ENCODE results near the gene SPATA31A6.
"Not testable (repeated sequence)": the region's sequence is repeated elsewhere in the genome, so short reads cannot be mapped to it uniquely, and the experiment has no call there.

SPATA31A6 gene

GRCh38 chr9:42183359-42183758, at the start of gene SPATA31A6:
SPATA31A6 (plus strand) TSS chr9:42183659; CDS start chr9:42183688, 29 bp downstream.
- not testable (repeated sequence) for DNase-seq (ENCODE audit: low spot score)

- not testable (repeated sequence) for DNase-seq (ENCODE audit: low spot score)
Observed at GRCh38 chr9:42160299-42160698, 23.2 kb upstream of the SPATA31A6 start.

GRCh38 chr9:42219861-42220260, 36.4 kb downstream of the SPATA31A6 start:
- not testable (repeated sequence) for DNase-seq (ENCODE audit: low spot score)

- DNase-seq (ENCODE audit: low spot score): not testable (repeated sequence)
Observed at GRCh38 chr9:42223230-42223629, 39.8 kb downstream of the SPATA31A6 start.

- peak; percentile 19 for DNase-seq (ENCODE audit: low spot score)
Observed at GRCh38 chr9:42233031-42233430, 49.6 kb downstream of the SPATA31A6 start.

- not testable (repeated sequence) for DNase-seq (ENCODE audit: low spot score)
Observed at GRCh38 chr9:42234610-42235009, 51.2 kb downstream of the SPATA31A6 start.

DNA sequence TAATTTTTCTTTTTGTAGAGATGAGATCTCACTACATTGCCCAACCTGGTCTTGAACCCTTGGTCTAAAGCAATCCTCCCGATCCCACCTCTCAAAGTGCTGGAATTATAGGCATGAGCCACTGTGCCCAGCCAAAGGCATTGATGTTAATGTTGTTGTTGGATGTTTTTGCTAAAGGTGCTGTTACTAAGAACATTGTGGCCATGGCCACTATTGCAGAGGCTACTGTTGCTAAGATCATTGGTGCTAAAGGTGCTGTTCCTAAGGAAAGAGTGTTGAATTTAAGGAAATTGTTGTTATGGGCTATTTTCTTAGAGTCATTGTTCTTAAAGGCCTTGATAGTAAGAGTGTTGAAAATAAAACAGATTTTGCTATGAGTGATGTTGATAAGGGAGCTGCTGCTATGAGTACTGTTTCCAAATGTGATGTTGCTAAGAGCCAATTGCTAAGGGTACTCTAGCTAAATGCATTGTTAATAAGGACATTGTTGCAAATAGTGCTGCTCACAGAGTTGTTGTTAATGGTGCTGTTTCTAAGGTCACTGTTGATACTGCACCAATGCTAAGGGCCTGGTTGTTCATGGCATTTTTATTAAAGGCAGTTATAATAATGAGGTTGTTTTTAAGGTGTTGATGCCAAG, 52.0 kb downstream of the SPATA31A6 start:
- not testable (repeated sequence) for DNase-seq (ENCODE audit: low spot score)

DNA sequence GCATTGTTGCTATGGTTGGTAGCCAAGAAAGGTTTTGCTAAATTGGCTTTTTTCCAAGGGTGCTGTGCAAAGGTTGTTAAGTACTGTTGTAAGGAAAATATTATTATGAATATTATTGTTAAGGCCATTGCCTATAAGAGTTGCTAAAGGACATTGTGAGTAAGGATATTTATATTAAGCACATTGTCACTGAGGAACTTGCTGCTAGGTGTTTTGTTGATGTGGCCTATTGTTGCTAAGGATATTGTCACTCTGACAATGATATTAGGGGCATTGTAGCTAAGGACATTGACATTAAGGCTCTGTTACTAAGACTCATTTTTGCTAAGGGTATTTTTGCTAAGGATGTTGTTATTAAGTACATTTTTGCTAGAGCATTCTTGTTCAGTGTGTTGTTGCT, 52.6 kb downstream of the SPATA31A6 start:
- not testable (repeated sequence) for DNase-seq (ENCODE audit: low spot score)

- not testable (repeated sequence) for DNase-seq (ENCODE audit: low spot score)
Observed at GRCh38 chr9:42237381-42237780, 53.9 kb downstream of the SPATA31A6 start.

GRCh38 chr9:42238862-42239261, 55.4 kb downstream of the SPATA31A6 start:
- not testable (repeated sequence) for DNase-seq (ENCODE audit: low spot score)

Data from putamen (tissue), 1 donor.